ENCODE data around the gene GNG13. TPM values are rescaled to one million over a fixed set of nuclear protein-coding genes. Genes with fewer than 3 reads are reported as not detected.
"Not testable (repeated sequence)": the region's sequence is repeated elsewhere in the genome, so short reads cannot be mapped to it uniquely, and the experiment has no call there.

Gene GNG13
- total RNA-seq (2014; rRNA removed), result not detected in 2 replicates
- polyA plus RNA-seq (2012), result 0.07 TPM

GRCh38 chr16:799948-800833 is at the start of gene GNG13:
Gene GNG13 (minus strand): TSS chr16:800734. CDS start chr16:799077, 1,657 bp downstream.
- no peak for DNase-seq (ENCODE audit: low read depth)

DNA sequence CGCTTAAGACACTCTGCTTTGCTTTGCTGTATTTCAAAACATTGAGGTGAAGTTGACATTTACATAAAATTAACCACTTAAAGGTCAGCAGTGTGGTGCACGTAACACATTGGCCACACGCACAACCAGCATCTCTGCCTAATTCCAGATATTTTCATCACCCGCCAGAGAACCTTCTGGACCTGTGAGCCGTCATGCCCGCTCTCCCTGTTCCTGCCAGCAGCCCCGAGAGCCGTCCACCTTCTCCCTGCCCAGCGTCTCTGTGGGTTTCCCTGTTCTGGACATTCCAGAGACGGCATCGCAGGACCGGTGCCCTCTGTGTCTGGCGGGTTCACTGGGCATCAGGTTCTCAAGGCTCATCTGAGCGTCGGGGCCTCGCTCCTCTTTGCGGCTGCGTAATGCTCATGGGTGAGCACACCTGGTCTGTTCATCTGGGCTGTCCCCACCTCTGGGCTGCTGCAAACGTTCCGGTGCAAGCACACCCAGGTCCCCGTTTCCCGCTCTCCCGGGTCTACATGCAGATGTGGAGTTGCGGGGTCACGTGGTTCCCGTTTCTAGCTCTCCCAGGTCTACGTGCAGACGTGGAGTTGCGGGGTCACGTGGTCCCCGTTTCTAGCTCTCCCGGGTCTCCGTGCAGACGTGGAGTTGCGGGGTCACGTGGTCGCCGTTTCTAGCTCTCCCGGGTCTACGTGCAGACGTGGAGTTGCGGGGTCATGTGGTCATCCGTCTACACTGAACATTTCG is 48.1 kb upstream of the GNG13 start:
- DNase-seq (ENCODE audit: low read depth), result no peak

DNA sequence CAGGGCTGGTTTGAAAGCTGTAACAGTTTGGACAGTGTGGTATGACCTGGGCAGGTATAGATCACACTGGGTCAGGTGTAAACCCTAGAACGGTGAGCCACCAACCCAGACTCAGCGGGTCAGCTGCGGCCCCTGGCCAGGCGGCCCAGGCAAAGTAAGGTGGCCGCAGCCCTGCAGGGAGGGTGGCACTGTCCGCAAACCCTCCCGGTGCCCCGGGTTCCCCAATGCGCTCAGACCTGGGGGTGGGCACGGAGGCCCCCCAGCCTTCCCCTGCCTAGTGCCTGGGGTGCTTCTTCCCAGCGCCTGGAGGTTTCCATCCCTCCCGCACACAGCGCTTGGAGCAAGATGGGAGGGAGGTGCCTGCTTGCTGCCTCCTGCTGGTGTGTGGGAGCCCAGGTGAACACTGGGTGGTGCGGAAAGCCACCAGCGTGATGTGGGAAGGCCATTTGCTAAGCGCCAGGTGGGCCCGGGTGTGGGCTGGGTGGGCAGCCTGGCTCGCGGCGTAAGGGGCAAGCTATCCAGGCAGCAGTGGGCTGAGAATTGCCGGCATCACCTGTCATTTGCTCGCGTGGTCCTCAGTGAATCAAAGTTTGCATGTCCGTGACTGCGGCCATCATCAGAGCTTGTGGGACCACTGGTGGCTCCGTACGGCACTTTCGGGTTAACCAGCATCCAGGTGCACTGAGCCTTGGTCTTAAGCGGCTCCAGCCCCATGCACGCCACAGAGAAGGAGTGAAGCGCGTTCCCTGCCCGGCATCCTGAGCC is 47.3 kb upstream of the GNG13 start:
- DNase-seq (ENCODE audit: low read depth), result no peak

- no peak for DNase-seq (ENCODE audit: low read depth)
Measured at GRCh38 chr16:847151-847550, 46.6 kb upstream of the GNG13 start.

- no peak for DNase-seq (ENCODE audit: low read depth)
Measured at GRCh38 chr16:845351-845745, 44.8 kb upstream of the GNG13 start.

DNA sequence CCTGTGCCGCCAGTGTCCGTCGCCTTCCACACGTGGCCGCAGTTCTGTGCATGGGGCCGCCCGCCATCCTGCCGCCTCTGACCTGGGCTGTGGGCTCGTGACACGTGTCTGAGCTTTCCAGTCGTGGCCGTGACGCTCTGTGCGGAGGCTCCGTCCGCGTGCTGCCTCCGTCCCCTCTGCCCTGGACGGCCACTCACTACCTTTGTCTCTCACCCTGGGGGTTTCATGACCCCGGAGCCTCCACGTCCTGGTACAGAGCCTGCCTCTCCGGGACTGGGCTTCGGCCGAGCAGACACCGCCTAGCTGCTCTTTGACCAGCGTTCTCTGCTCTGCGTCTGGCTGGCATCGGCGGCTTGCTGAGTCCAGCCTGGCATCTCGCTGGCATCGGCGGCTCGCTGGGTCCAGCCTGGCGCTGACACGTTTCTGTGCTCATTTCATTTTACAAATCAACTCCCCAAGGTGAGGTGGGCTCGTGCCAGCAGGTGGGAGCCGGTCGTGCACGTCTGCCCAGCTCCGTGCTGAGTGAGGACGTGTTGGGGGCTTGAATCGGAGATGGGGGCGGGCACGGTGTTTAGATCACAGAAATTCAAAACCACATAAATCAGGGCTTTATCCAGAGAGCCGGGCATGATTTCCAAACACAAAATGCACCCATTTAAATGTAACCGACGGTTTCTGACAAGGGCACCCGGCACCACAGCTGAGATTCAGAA is 44.3 kb upstream of the GNG13 start:
- no peak for DNase-seq (ENCODE audit: low read depth)

- no peak for DNase-seq (ENCODE audit: low read depth)
Measured at GRCh38 chr16:843771-844170, 43.2 kb upstream of the GNG13 start.

GRCh38 chr16:842711-843560 is 42.4 kb upstream of the GNG13 start:
- no peak for DNase-seq (ENCODE audit: low read depth)

DNA sequence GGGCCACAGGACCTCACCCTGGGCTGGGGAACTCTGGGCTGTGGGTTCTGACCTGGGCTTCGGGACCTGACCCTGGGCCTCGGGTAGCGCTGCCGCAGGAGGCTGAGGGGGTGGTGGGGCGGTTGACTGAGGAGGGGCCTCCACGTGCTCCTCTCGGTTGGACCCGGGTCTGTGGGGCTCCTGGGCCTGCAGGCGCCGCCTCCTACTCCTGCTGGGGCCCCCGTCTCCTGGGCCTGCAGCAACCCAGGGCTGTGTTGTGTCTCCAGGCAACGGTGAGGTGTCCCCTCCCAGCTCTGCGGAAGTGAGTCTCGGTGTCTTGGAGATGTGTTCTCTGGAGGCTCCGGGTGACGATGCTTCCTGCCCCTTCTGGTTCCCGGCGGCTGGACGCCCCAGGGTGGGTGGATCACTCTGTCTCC is 41.5 kb upstream of the GNG13 start:
- DNase-seq (ENCODE audit: low read depth), result no peak

- no peak for DNase-seq (ENCODE audit: low read depth)
Measured at GRCh38 chr16:841455-842060, 41.0 kb upstream of the GNG13 start.

- no peak for DNase-seq (ENCODE audit: low read depth)
Measured at GRCh38 chr16:840561-841454, 40.3 kb upstream of the GNG13 start.

GRCh38 chr16:839643-840408 is 39.3 kb upstream of the GNG13 start:
- peak; percentile 27 for DNase-seq (ENCODE audit: low read depth)

DNA sequence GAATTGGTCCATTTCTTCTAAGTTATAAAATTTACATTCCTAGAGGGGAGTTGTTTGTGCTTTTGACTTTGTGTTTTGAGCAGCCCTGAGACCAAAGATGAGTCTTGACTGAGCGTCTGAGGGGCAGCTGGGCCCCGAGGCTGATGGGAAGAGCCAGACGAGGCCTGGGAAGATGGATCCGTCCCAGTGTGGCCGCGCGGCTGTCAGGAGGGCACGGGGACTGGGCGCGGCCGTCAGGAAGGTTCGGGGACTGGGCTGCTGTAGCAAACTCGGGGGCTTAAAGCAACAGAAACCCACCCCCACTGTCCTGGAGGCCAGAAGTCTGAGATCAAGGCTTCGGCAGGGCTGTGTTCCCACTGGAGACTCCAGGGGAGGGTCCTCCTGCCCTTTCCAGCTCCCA is 38.2 kb upstream of the GNG13 start:
- no peak for DNase-seq (ENCODE audit: low read depth)

DNA sequence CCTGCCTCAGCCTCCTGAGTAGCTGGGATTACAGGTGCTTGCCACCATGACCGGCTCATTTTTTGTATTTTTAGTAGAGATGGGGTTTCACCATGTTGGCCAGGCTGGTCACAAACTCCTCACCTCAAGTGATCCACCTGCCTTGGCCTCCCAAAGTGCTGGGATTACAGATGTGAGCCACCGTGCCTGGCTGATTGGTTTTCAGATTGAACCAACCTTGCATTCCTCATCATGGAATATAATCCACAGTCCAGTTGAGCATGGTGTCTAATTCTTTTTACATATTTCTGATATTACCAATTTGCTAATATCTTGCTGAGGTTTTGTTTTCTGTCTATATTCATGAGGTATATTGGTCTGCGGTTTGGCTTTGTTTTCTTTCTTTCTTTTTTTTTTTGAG is 36.3 kb upstream of the GNG13 start:
- DNase-seq (ENCODE audit: low read depth), result not testable (repeated sequence)

DNA sequence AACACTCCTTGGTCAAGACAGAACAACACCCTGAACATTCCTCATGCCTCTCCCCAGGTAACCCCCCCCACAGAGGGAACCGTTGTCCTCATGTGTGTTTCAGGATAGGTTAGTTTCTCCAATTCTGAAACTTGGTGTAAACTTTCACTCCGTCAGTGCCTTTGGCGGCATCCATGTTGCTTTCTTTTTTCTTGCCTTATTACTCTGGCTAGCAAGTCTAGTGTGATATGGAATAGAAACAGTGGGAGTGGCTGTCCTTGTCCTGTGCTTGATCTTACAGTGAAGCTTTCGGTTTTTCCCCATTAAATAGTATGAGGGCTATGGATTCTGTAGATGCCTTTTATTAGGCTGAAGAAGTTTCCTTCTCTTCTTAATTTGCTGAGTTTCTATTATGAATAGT is 35.7 kb upstream of the GNG13 start:
- no peak for DNase-seq (ENCODE audit: low read depth)

DNA sequence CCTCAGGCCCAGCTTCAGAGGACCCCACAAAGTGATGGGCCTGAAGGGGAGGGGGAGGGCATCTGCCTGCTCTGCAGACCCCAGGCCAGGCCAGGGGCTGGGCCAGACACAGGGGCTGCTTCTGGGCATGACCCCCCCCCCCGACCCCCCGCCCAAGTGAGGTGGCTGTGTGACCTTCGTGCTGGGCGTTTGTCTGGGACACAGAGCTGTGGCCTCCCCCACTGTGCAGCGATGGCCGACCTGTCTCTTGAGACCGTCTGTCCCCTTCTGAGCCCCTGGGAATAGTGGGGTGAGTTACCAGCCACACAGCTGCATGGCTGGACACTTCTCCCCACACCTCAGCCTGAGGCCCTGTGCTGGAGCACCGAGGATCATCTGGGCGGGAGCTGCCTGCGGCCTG is 34.8 kb upstream of the GNG13 start:
- no peak for DNase-seq (ENCODE audit: low read depth)

DNA sequence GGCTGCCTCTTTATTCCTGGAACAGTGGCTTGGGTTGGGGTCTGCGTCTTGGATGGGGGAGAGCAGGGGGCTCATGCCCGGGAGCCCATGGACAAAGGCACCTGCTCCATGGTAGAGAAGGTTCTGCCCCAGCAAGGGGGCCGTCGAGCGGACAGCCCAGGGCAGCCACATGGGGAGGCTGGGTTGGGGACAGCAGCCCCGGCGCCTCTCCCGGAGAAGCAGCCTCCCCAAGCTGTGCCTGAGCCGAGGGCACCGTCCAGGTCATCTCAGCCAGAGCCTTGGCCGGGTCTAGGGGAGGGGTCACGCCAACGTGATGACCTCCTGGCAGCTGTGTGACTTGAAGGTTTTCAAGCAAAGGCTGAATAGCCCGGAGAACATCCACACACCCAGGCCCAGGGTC is 32.9 kb upstream of the GNG13 start:
- DNase-seq (ENCODE audit: low read depth), result no peak

- no peak for DNase-seq (ENCODE audit: low read depth)
Measured at GRCh38 chr16:832652-833336, 32.3 kb upstream of the GNG13 start.

All from LHCN-M2 (cell line).